ENCODE data around the gene TUBGCP2. TPM values are rescaled to one million over a fixed set of nuclear protein-coding genes. Genes with fewer than 3 reads are reported as not detected.
A peak's percentile ranks its signal among the peaks of the same experiment; 100 is the strongest.

TUBGCP2 gene
- total and polyA plus RNA-seq, 9 of the 15 experiments (the other 6 are each of a cell fraction or from before 2014, with no cell fraction given) = 4.3 to 56.6 (median 28.4) TPM

GRCh38 chr10:133257489-133258065, 51.1 kb downstream of the TUBGCP2 start (continued):
- TF ChIP-seq AFF4 (CRISPR knock-in tag; IDR thresholded peaks at IDR 0.05) (no peak), FOXK2 (conservative IDR thresholded peaks at IDR 0.05 in 1 of 2, IDR thresholded peaks at IDR 0.05 in 1 of 2; ENCODE audit: low read depth in 2 of 2) (no peak), NCOR1 (IDR thresholded peaks at IDR 0.05) (no peak), DPF2 (IDR thresholded peaks at IDR 0.05) (no peak), PTBP1 (IDR thresholded peaks at IDR 0.05; ENCODE audit: low read depth, low read length) (no peak), MEIS2 (IDR thresholded peaks at IDR 0.05; ENCODE audit: partially characterized antibody) (no peak), MLLT1 (IDR thresholded peaks at IDR 0.05) (no peak), SETDB1 (IDR thresholded peaks at IDR 0.05; ENCODE audit: low read length) (no peak), ATF7 (IDR thresholded peaks at IDR 0.05) (peak; percentile 44), ZNF212 (CRISPR knock-in tag; IDR thresholded peaks at IDR 0.05) (no peak), ZNF354B (CRISPR knock-in tag; IDR thresholded peaks at IDR 0.05) (no peak), ZNF395 (CRISPR knock-in tag; IDR thresholded peaks at IDR 0.05) (no peak), E2F8 (IDR thresholded peaks at IDR 0.05; ENCODE audit: low read depth, partially characterized antibody) (no peak), RBM34 (IDR thresholded peaks at IDR 0.05; ENCODE audit: borderline replicate concordance, insufficient read depth, low read length) (no peak), HEY1 (CRISPR knock-in tag; IDR thresholded peaks at IDR 0.05; ENCODE audit: borderline replicate concordance) (no peak), SIRT6 (IDR thresholded peaks at IDR 0.05; ENCODE audit: low read depth, low read length) (no peak), L3MBTL2 (IDR thresholded peaks at IDR 0.05) (peak; percentile 71), CTCF (IDR thresholded peaks at IDR 0.05 in 2 of 3, conservative IDR thresholded peaks at IDR 0.05 in 1 of 3; ENCODE audit: insufficient read depth in 2 of 3, low read depth in 1 of 3, low read length in 3 of 3) (peak; percentile 59 to 61 (median 61))
